HEK293T (cell line): ENCODE results near the gene CFAP74.

ENCODE experiments used
- CTCF ChIA-PET: fragments of 350-600 bp; formaldehyde crosslinking; extraction: SDS; loops from one replicate; lab custom pipeline; 2021; ENCODE audit warnings: antibody characterized with exemption, inconsistent platforms; lab: Yijun Ruan, JAX
- POLR2A ChIA-PET: fragments of 350-600 bp; formaldehyde crosslinking; extraction: SDS; loops from one replicate; lab custom pipeline; 2020; ENCODE audit warnings: antibody characterized with exemption, inconsistent platforms; lab: Yijun Ruan, JAX
- DNase-seq: peaks from one replicate; pipeline ENCODE4 v3.0.0; 2012; ENCODE audit warnings: mixed read lengths; ENCODE audit errors: extremely low spot score
- ARNT ChIP-seq: fragments of 450-650 bp; IDR thresholded peaks from 2 replicates; pipeline ENCODE4 v1.6.1; 2017; ENCODE audit warnings: mild to moderate bottlenecking
- BHLHE40 ChIP-seq: fragments of 450-650 bp; IDR thresholded peaks from 2 replicates; pipeline ENCODE4 v1.6.1; 2016; ENCODE audit warnings: mild to moderate bottlenecking, moderate library complexity, borderline replicate concordance
- CTBP1 ChIP-seq: fragments of 450-650 bp; IDR thresholded peaks from 2 replicates; pipeline ENCODE4 v1.6.1; 2016; ENCODE audit warnings: borderline replicate concordance
- ELF4 ChIP-seq: fragments of 450-650 bp; IDR thresholded peaks from 2 replicates; pipeline ENCODE4 v1.6.1; 2017; ENCODE audit warnings: antibody characterized with exemption
- FOXA1 ChIP-seq: fragments of 450-650 bp; IDR thresholded peaks from 2 replicates; pipeline ENCODE4 v1.6.1; 2016; ENCODE audit warnings: mild to moderate bottlenecking
- FOXK2 ChIP-seq: fragments of 450-650 bp; IDR thresholded peaks from 2 replicates; pipeline ENCODE4 v1.6.1; 2016; ENCODE audit warnings: mild to moderate bottlenecking
- FOXM1 ChIP-seq: fragments of 450-650 bp; IDR thresholded peaks from 2 replicates; pipeline ENCODE4 v1.6.1; 2017; ENCODE audit warnings: mild to moderate bottlenecking, borderline replicate concordance
- HDGF ChIP-seq: fragments of 450-650 bp; IDR thresholded peaks from 2 replicates; pipeline ENCODE4 v1.6.1; 2017; ENCODE audit warnings: antibody characterized with exemption, borderline replicate concordance
- L3MBTL2 ChIP-seq: fragments of 450-650 bp; conservative IDR thresholded peaks from 2 replicates; pipeline ENCODE4 v1.6.1; 2016; ENCODE audit warnings: mild to moderate bottlenecking
- LEF1 ChIP-seq: fragments of 450-650 bp; IDR thresholded peaks from 2 replicates; pipeline ENCODE4 v1.6.1; 2017; ENCODE audit warnings: mild to moderate bottlenecking, borderline replicate concordance
- NFRKB ChIP-seq: fragments of 450-650 bp; IDR thresholded peaks from 2 replicates; pipeline ENCODE4 v1.6.1; 2016; ENCODE audit warnings: mild to moderate bottlenecking, moderate library complexity
- SP1 ChIP-seq: fragments of 450-650 bp; IDR thresholded peaks from 2 replicates; pipeline ENCODE4 v1.6.1; 2017
- SUZ12 ChIP-seq: fragments of 450-650 bp; IDR thresholded peaks from 2 replicates; pipeline ENCODE4 v1.6.1; 2016; ENCODE audit warnings: mild to moderate bottlenecking
- TARDBP ChIP-seq: fragments of 450-650 bp; IDR thresholded peaks from 2 replicates; pipeline ENCODE4 v1.6.1; 2016
- ZNF384 ChIP-seq: fragments of 450-650 bp; IDR thresholded peaks from 2 replicates; pipeline ENCODE4 v1.6.1; 2016
- TF ChIP-seq, protein P1 (sequence below): fragments of 450-650 bp; IDR thresholded peaks from 2 replicates; pipeline ENCODE4 v1.6.1; 2016

The CFAP74 gene

DNA sequence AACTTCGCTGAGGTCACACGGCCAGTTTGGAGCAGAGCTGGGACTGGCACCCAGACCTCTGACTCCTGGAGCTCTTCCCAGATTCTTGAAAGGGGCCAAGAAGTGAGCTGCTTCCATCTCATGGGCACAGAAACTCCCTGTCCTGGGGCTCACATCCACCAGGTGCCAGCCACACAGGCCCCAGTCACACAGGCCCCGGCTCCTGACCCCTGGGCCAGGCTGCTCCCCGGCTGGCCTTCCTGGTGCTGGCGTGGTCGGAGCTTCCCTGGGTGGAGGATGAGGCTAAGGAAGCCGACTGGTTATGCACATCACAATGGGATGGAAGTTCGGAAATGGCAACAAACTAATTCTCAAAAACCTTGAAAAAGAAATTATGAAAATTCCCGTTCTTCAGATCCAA is 12.5 kb upstream of the CFAP74 start:
- no peak for DNase-seq
- TF ChIP-seq SUZ12: no peak
- TF ChIP-seq ARNT: no peak
- CTCF ChIA-PET: no interaction called here
- POLR2A ChIA-PET: no interaction called here

DNA sequence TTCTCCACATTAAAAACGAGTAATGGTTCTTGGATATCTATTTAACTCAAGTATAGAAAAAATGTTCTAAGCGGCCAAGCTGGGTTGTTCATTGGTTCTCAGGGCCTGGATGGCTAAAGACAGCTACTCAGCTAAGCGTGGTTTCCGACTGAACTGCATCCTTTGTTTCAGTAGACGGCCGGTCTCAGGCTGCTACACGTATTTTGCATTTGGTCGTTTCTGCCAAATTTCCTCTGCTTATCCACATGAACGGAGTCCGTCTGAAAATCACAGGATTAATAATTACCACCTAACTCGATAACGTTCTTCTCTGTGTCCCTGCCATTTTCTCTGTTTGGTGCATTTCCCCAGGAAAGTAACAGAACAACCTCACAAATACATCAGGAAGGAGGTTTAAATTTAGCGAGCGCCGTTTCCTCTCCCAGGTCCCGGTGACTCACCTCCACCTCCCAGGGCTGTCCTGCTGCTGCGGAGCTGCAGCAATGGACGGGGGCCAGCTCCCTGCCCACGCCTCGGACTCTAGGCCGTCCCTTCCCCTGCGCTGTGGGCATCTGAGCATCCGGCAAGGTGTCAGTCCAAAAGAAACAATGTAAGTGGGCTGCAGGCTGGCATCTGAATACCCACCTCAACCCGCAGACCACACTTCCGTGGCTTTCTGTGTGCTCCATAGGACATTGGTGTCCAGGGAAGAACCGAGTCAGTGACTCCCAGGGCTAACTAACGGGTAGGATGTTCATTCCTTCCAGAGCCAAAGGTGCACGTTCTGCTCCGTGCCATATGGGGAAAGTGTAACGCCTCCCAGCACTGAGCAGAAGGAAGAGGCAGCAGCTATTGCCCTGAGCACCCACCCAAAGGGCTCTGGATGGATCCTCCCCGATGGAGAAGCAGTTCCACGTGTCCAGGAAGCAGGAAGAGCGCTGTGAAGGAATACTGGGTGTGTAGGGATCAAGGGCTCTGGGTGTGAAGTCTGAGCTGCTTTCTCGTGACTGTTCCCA is 11.5 kb upstream of the CFAP74 start:
- no peak for TF ChIP-seq BHLHE40
- no peak for TF ChIP-seq HDGF
- no peak for TF ChIP-seq ZNF384
- no peak for TF ChIP-seq SUZ12
- no peak for TF ChIP-seq CTBP1
- no peak for TF ChIP-seq FOXM1
- TF ChIP-seq ARNT: no peak
- no peak for TF ChIP-seq FOXK2
- no peak for TF ChIP-seq ELF4
- no peak for TF ChIP-seq FOXA1
- TF ChIP-seq TARDBP: no peak
- no peak for TF ChIP-seq SP1
- TF ChIP-seq, protein P1, sequence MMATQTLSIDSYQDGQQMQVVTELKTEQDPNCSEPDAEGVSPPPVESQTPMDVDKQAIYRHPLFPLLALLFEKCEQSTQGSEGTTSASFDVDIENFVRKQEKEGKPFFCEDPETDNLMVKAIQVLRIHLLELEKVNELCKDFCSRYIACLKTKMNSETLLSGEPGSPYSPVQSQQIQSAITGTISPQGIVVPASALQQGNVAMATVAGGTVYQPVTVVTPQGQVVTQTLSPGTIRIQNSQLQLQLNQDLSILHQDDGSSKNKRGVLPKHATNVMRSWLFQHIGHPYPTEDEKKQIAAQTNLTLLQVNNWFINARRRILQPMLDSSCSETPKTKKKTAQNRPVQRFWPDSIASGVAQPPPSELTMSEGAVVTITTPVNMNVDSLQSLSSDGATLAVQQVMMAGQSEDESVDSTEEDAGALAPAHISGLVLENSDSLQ: no peak
- no peak for TF ChIP-seq NFRKB
- no peak for TF ChIP-seq LEF1
- TF ChIP-seq L3MBTL2: no peak
- no peak for DNase-seq
- ChIA-PET CTCF (no interaction called here), POLR2A (no interaction called here)

DNA sequence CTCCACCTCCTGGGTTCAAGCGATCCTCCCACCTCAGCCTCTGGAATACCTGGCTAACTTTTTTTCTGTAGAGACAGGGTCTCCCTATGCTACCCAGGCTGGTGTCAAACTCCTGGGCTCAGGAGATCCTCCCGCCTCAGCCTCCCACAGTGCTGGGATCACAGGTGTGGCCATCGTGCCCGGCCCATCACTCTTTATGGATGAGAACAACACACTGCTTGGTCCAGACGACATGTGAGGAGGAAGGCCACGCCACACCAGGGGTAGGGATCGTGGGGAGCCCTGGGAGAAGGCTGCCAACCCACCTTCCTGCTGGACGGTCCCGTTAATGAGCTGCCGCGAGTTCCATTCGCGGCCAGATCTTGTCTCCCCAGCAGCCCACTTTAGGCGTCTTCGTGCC is 10.6 kb upstream of the CFAP74 start:
- TF ChIP-seq HDGF (no peak), FOXK2 (no peak), ELF4 (no peak), BHLHE40 (no peak), L3MBTL2 (no peak), NFRKB (no peak), TARDBP (no peak), SUZ12 (no peak), FOXM1 (no peak), ARNT (no peak), LEF1 (no peak), FOXA1 (no peak), ZNF384 (no peak), SP1 (no peak), CTBP1 (no peak)
- ChIA-PET CTCF (no interaction called here), POLR2A (no interaction called here)
- no peak for DNase-seq

DNA sequence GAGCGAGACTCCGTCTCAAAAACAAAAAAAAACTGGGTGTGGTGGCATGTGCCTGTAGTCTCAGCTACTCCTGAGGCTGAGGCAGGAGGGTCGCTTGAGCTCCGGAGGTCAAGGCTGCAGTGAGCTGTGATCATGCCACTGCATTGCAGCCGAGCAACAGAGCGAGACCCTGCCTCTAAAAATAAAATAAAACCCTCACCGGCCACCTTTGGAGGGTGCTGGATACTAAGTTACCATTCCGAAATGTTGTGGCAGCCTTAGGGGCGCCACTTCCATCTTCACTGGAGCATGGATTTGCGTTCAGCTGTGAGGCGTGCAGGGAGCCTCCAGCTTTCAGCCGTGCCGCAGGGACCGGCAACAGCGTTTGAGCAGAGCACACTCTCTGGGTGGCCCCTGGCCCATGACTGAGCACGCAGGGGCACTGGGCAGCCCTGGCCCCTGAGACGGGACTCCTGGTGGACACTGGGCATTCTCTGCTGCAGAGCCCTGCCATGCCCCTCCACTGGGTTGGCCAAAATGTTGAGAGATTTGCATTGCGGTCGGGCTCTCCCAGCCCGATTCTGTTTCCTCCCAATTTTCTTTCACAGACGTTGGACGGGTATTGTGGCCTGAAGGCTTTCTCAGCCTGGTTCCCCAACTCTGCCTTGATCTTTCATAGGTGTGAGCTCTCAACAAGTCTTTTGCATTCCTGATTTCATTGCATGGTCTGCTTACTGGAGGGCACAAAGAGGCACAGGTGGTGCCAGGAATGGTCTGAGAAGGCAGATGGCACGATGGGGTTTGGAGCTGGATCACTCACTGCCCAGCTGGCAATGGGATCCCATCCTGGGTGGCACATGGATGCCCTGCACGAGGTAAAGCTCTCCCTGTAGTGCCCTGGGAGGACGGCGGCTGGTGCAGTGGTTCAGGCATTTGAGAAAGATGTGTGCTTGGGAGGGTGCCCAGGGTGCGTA is 5.8 kb upstream of the CFAP74 start:
- no peak for TF ChIP-seq ZNF384
- no peak for TF ChIP-seq LEF1
- no peak for TF ChIP-seq SUZ12
- no peak for TF ChIP-seq FOXK2
- no peak for TF ChIP-seq L3MBTL2
- no peak for TF ChIP-seq ARNT
- no peak for TF ChIP-seq FOXM1
- TF ChIP-seq ELF4: no peak
- CTCF ChIA-PET: no interaction called here
- POLR2A ChIA-PET: no interaction called here
- DNase-seq: no peak

DNA sequence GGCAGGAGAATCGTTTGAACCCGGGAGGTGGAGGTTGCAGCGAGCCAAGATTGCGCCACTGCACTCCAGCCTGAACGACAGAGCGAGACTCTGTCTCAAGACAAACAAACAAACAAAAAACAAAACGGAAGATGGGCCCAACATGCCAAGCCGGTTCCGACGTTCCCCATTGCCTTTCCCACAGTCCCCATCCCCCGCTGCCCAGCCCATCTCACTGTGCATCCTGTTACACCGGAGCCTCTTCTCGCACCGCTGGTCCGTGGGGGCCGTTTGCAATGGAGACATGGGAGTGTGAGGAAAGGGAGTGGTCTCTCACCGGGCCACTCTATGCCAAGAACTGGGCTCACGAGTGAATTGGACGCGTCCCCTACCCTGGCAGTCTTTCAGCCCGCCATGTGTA is 1.3 kb upstream of the CFAP74 start:
- CTCF ChIA-PET: no interaction called here
- DNase-seq: no peak
- POLR2A ChIA-PET: no interaction called here
- TF ChIP-seq, protein P1: no peak
- TF ChIP-seq L3MBTL2: no peak
- no peak for TF ChIP-seq TARDBP
- TF ChIP-seq BHLHE40: no peak
- TF ChIP-seq FOXA1: no peak
- TF ChIP-seq SP1: no peak
- no peak for TF ChIP-seq ZNF384
- TF ChIP-seq LEF1: no peak
- no peak for TF ChIP-seq SUZ12

DNA sequence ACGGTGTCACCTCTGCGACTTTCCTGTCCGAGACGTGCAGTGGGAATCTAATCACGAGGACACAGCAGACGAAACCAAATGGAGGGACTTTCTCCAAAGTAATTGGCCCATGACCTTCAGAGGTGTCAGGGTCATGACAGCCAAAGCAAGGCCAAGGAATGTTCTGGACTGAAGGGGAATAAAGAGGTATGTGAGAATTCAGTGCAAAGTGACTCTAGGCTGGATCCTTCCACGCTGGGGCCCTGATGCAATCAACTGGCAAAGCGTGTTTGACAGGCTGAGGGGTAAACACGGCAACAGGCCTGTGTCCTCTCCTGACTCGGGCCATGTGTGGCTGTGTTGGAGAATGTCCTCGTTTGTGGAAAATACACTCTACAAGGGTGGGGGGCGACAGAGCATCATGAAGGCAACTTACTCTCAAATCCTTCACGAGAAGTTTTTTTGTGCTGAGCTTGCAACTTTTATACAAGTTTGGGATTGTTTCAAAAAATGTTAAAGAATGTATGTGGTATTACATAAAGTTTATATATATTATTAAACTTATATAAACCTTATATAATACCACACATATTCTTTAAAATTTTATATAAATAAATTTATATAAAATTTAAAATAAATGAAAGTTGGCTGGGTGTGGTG is 1.7 kb downstream of the CFAP74 start:
- no peak for TF ChIP-seq FOXA1
- TF ChIP-seq BHLHE40: no peak
- TF ChIP-seq SP1: no peak
- no peak for TF ChIP-seq FOXM1
- TF ChIP-seq NFRKB: no peak
- ChIA-PET POLR2A (no interaction called here), CTCF (no interaction called here)
- no peak for DNase-seq
